ENCODE data around the gene CPXM2. TPM values are rescaled to one million over a fixed set of nuclear protein-coding genes. Genes with fewer than 3 reads are reported as not detected.
"Not testable (repeated sequence)": the region's sequence is repeated elsewhere in the genome, so short reads cannot be mapped to it uniquely, and the experiment has no call there.

The CPXM2 gene
- total RNA-seq, 2 experiments from 2014 or later: not detected

- no peak overlapping the region for H2AFZ ChIP-seq (ENCODE audit: low read length)
- H3K27ac ChIP-seq (ENCODE audit: low read depth, low read length, poor library complexity, severe bottlenecking): no peak overlapping the region
- no peaks in the 10 kb centered on the region for H3K9me2 ChIP-seq (ENCODE audit: insufficient read depth, low read length)
- BruUV-seq (replicated peaks): no TSS peak
- POLR2A ChIA-PET: interaction anchor here (0.7 kb wide), 1 partner anchor 396 kb away, joined by 3 read pairs; no protein-coding TSS in a partner anchor
- DNase-seq (ENCODE audit: low spot score): no peak
- no peaks in the 10 kb centered on the region for H3K9me3 ChIP-seq (ENCODE audit: low read length)
- no peaks in the 10 kb centered on the region for H3K36me3 ChIP-seq (ENCODE audit: insufficient read depth, low read length)
- H3K4me1 ChIP-seq (ENCODE audit: insufficient read depth, low read length, poor library complexity, severe bottlenecking): no peaks in the 10 kb centered on the region
- no peak for TF ChIP-seq CTCF (conservative IDR thresholded peaks at IDR 0.05; ENCODE audit: low read length)
- TF ChIP-seq EZH2phosphoT487 (IDR thresholded peaks at IDR 0.05; ENCODE audit: borderline replicate concordance, low read depth, low read length): no peak
- H4K20me1 ChIP-seq (ENCODE audit: insufficient read depth, low read length): no peaks in the 10 kb centered on the region
- no peaks in the 10 kb centered on the region for H3K79me2 ChIP-seq (ENCODE audit: insufficient read depth, low read depth, low read length)
- intact Hi-C loops (cut with micrococcal nuclease; ENCODE audit: unreplicated experiment): no loop called here
- CTCF ChIA-PET (ENCODE audit: unreplicated experiment): no interaction called here
- no peak overlapping the region for H3K4me2 ChIP-seq (ENCODE audit: low read length)
- no peak overlapping the region for H3K4me3 ChIP-seq (ENCODE audit: low read depth, low read length, poor library complexity, severe bottlenecking)
These were observed 149.9 kb downstream of the CPXM2 start for GRCh38 chr10:123741711-123742110.

- no TSS peak for BruUV-seq (replicated peaks)
- H3K27ac ChIP-seq (ENCODE audit: low read depth, low read length, poor library complexity, severe bottlenecking): no peak overlapping the region
- no peak for DNase-seq (ENCODE audit: low spot score)
- H4K20me1 ChIP-seq (ENCODE audit: insufficient read depth, low read length): no peaks in the 10 kb centered on the region
- no peaks in the 10 kb centered on the region for H3K4me1 ChIP-seq (ENCODE audit: insufficient read depth, low read length, poor library complexity, severe bottlenecking)
- ChIA-PET CTCF (ENCODE audit: unreplicated experiment) (no interaction called here), POLR2A (no interaction called here)
- H3K36me3 ChIP-seq (ENCODE audit: insufficient read depth, low read length): no peaks in the 10 kb centered on the region
- H3K4me2 ChIP-seq (ENCODE audit: low read length): no peak overlapping the region
- H3K9me2 ChIP-seq (ENCODE audit: insufficient read depth, low read length): no peaks in the 10 kb centered on the region
- no peaks in the 10 kb centered on the region for H3K9me3 ChIP-seq (ENCODE audit: low read length)
- H3K79me2 ChIP-seq (ENCODE audit: insufficient read depth, low read depth, low read length): no peaks in the 10 kb centered on the region
- no peak overlapping the region for H2AFZ ChIP-seq (ENCODE audit: low read length)
- intact Hi-C loops (cut with micrococcal nuclease; ENCODE audit: unreplicated experiment): no loop called here
- TF ChIP-seq EZH2phosphoT487 (IDR thresholded peaks at IDR 0.05; ENCODE audit: borderline replicate concordance, low read depth, low read length) (no peak), CTCF (conservative IDR thresholded peaks at IDR 0.05; ENCODE audit: low read length) (no peak)
- no peak overlapping the region for H3K4me3 ChIP-seq (ENCODE audit: low read depth, low read length, poor library complexity, severe bottlenecking)
These were observed 150.5 kb downstream of the CPXM2 start for GRCh38 chr10:123741146-123741545.

- POLR2A ChIA-PET: interaction anchor here (0.6 kb wide), 1 partner anchor 22 kb away, joined by 3 read pairs; no protein-coding TSS in a partner anchor
- H2AFZ ChIP-seq (ENCODE audit: low read length); DNase-seq (ENCODE audit: low spot score); H3K27ac ChIP-seq (ENCODE audit: low read depth, low read length, poor library complexity, severe bottlenecking); H3K4me3 ChIP-seq (ENCODE audit: low read depth, low read length, poor library complexity, severe bottlenecking); BruUV-seq (replicated peaks); H3K4me2 ChIP-seq (ENCODE audit: low read length); intact Hi-C loops (cut with micrococcal nuclease; ENCODE audit: unreplicated experiment); H3K4me1 ChIP-seq (ENCODE audit: insufficient read depth, low read length, poor library complexity, severe bottlenecking); H3K79me2 ChIP-seq (ENCODE audit: insufficient read depth, low read depth, low read length); H4K20me1 ChIP-seq (ENCODE audit: insufficient read depth, low read length); H3K9me3 ChIP-seq (ENCODE audit: low read length); CTCF ChIA-PET (ENCODE audit: unreplicated experiment); H3K9me2 ChIP-seq (ENCODE audit: insufficient read depth, low read length); H3K36me3 ChIP-seq (ENCODE audit: insufficient read depth, low read length): not testable (repeated sequence)
These were observed 154.7 kb downstream of the CPXM2 start for GRCh38 chr10:123736917-123737316.

Measured in OCI-LY7 (cell line).